ENCODE data around the gene ASIC4. TPM values are rescaled to one million over a fixed set of nuclear protein-coding genes. Genes with fewer than 3 reads are reported as not detected.

ASIC4 gene
- total RNA-seq, 1 donor from 2014 or later = not detected

DNA sequence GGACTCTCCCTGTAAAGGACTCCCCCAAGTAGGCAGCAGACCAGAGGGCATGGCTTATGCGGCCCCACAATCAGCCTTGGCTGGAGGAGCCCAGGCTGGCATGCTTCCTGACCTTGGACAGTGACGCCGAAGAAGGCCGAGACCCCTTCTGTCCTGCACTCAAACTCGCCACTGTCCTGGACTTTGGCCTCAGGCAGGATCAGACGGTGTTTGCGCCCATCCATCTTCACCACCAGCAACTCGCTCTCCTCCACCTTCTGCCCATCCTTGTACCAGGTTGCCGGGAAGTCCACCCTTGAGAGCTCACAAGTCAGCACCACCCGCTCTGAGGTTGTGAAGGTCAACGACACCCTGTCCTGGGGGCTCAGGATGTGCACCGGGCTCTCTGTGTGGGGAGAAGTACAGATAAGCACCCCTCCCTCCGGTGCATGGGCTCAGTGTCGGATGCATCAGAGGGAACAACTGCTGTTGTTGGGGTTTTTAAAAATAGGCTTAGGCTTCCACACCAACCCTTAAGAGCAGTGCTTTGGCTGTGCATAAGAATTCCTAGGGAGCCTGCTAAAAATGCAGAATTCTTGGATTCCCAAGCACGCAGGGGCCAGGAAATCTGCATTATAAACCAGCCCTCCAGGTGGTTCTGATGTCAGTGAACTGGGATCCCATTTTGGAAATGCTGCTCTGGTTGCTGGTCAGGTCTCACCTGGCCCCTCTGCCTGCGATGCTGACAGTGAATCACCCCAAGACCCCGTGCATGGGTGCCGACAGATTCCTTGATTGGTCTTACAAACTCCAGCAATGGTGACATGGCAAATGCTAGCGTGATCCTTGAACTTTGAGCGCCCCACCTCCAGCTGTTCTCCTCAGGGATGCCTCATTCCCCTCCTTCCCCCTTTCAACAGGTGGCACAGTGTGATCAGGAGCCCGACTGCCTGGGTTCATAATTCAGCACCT, 51.1 kb downstream of the ASIC4 start:
- intact Hi-C loops (cut with micrococcal nuclease) = no loop called here

DNA sequence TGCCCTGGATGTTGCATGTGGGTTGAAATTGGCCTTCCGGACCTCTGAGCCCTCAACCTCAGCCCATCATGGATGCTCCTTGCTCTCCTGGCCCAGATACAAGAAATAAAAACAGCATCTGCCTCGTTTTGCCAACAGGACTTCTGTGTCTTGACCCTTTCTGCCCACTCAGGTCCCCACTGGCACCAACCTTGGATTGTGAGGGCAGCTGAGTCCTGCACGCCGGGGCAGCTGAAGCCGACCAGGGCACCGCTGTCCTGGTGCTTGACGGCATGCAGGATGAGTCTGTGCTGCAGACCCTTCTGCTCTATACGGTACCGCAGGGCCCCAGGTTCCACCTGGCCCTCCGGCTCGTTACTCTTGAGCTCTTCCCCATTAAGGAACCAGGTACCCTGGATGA, 52.4 kb downstream of the ASIC4 start:
- intact Hi-C loops (cut with micrococcal nuclease) = no loop called here

DNA sequence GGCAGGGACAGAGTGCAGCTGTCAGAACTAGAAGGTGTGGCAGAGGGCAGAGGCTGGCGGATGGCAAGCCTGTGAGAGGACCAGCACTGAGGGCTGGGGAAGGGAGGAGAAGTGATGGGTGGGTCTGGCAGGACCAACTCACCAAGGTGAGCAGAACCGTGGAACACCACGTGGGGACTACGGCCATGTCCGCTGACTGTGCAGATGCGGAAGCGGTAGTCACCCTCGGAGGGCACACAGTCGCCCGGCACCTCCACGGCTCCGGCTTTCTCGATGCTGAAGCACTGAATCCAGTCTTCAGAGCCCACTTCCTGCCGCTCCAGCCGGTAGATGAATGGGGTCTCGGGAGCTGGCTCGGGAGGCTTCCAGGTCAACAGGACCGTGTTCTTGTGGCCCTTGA, 52.8 kb downstream of the ASIC4 start:
- intact Hi-C loops (cut with micrococcal nuclease) = no loop called here

DNA sequence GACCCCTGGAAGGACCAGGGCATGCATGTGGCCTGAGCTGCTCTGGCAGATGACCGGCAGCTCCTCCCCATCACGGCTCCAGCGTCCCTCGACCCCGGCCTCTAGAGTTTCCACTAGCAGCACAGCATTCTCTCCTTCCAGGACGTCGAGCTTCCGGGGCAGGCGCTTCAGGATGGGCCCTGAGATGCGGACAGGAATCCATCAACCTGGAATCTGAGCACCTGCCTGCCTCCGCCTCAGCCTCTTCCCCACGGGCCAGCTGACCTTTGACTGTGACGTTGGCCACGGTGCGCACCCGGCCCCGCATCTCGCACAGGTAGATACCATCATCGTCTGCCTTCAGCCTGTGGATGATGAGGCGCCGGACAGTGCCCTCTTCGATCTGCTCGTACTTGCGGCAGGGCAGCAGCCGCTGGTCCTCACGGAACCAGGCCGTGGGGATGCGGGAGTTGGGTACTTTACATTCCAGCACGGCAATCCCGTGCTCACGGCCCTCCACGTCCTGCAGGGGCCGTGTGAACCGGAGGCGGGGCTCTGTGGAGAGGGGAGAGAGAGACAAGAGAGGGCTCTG, 53.6 kb downstream of the ASIC4 start:
- intact Hi-C loops (cut with micrococcal nuclease) = no loop called here

DNA sequence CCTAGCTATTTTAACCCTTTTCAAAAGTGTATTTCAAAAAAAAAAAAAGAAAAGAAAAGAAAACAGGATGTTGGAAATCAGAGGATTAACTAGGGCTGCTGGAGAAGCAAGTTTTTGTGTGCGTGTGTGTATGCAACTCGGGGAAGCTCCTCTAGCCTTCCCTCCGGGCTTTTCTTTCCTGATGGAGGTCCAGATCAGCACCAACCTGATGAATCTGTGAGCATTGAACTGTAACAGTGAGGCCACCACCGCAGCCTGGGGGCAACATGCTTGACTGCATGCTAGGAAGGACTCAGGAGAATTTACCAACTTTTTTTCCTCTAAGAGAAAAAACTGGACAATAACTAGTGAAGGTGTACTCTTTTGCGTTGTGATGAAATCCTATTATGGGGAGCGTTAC, 54.8 kb downstream of the ASIC4 start:
- intact Hi-C loops (cut with micrococcal nuclease) = no loop called here

DNA sequence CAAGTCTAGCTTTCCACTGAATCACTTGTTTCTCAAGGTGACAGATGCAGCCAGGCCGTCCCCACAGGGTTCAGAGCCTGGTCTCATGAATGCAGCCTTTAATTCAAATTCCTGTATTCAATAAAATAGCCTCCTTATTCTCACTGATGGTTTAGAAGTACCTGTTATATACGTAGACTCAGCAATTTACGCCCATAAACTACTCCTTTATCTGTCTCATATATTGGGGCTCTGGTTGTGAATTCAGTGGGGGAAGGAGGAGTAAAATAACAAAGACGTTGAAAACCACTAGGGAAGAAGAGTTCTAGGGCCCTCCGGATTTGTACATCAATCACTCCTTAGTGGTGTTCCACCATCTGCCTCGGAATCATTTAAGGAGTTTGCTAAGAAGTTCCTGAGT, 55.4 kb downstream of the ASIC4 start:
- intact Hi-C loops (cut with micrococcal nuclease) = no loop called here

DNA sequence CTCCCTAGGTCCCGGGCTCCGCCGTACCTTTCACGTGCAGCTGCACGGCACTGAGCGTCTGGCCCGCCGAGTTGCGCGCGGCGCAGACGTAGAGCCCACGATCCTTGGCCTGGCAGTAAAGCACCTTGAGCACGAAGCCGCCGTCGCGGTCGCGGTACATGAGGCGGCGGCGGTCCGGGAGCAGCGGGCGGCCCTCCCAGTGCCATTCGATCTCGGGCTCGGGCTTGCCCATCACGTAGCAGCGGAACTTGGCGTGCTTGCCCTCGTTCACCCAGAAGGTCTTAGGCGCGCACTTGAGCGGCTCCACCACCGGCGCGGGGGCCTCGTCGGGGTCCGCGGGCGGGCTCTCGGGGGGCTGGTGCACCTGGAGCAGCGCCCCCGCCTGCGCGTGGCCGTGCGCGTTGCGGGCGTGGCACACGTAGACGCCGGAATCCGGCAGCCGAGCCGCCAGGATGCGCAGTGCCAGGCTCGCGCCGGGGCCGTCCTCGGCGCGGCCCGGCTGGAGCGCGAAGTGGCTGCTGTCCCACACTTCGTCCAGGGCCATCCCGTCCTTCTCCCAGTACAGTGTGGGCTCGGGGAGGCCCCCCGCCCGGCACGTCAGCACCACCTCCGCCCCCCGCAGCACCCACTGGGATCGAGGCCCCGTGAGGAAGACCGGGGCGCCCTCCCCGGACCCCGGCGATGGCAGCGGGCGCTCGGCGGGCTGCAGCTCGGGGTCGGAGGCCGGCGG, 56.1 kb downstream of the ASIC4 start:
- intact Hi-C loops (cut with micrococcal nuclease) = no loop called here

DNA sequence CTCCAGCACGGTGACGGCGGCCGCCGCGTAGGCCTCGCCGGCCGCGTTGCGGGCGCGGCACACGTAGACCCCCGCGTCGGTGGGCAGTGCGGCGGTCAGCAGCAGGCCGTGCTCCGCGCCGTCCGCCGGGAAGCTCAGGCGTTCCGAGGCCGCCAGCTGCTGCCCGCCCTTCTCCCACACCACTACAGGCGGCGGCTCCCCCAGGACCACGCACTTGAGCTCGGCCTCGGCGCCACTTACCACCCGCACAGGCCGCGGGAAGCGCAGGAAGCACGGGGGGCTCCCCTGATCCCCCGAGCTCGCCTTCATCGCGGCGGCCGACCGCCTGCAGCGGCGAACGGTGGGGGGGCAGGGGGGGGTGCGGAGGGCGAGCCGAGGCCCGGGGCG, 56.6 kb downstream of the ASIC4 start:
- intact Hi-C loops (cut with micrococcal nuclease) = no loop called here

DNA sequence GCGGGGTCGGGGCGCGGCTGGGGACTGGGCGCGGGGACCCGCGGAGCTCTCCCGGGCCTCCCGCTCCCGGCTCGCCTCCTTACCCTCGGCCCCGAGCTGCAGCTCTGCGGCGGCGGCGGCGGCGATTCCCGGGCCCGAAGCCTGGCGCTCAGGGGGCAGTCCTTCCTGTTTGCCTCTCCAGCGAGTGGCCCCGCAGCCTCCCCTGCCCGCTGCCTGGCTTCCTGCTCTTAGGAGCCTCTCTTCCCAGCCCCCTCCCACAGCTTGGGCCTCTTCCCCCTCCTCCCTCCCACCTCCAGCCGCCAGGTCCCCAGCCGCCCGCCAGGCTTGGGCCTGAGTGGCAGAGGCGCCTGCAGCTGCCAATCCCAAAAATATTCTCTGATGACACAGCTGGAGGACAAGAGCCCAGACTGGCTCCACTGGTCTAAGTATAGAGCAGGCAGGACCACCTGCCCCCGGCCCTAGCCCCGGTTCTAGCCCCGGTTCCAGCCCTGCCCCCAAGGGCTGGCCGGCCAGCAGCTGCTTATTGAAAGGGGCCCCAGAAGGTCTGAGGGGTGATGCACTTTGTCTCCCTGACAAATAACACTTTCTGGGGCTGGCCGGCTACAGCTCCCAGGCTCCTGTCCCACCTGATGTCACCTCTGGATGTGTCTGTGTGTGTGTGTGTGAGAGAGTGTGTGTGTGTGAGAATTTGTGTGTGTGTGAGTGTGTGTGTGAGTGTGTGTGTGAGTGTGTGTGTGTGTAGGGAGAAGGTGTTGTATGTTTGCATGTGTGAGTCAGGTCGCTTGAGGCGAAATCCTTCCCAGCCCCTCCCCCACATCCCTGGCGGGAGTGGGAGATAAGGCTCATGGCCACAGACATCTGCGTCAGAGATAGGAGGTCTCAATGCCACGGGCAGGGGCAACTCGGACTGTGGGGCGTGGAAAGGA, 57.3 kb downstream of the ASIC4 start, which contains the start of gene OBSL1:
Gene OBSL1, minus strand, starts transcription at position 229 of the 926 bp plus-strand sequence. CDS start 307 bp downstream, outside the sequence.
- intact Hi-C loops (cut with micrococcal nuclease) = no loop called here

DNA sequence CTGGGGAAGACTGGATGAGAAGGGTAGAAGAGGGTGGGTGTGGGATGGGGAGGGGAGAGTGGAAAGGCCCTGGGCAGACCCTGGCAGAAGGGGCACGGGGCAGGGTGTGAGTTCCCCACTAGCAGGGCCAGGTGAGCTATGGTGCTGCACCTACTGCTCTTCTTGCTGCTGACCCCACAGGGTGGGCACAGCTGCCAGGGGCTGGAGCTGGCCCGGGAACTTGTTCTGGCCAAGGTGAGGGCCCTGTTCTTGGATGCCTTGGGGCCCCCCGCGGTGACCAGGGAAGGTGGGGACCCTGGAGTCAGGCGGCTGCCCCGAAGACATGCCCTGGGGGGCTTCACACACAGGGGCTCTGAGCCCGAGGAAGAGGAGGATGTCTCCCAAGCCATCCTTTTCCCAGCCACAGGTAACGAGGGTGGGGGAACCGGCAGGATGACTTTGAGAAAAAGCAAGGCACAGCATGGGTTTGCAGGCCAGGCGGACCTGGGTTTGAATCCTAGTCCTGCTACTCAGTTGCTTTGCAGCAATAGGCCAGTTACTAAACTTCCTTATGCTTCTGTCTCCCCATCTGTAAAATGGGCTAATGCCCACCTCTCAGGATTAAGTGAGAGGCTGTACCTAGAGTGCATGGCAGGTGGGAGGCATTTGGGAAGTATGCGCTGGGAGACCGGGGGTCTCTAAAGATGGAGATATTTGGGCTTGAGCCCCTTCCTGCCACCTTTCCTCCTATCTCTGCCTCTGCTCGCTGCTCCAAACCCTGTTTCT, 58.1 kb downstream of the ASIC4 start, which contains the start of gene INHA:
Gene INHA, plus strand, starts transcription at position 74 of the 765 bp plus-strand sequence. Its CDS starts 65 bp downstream, at position 139.
- intact Hi-C loops (cut with micrococcal nuclease) = no loop called here

DNA sequence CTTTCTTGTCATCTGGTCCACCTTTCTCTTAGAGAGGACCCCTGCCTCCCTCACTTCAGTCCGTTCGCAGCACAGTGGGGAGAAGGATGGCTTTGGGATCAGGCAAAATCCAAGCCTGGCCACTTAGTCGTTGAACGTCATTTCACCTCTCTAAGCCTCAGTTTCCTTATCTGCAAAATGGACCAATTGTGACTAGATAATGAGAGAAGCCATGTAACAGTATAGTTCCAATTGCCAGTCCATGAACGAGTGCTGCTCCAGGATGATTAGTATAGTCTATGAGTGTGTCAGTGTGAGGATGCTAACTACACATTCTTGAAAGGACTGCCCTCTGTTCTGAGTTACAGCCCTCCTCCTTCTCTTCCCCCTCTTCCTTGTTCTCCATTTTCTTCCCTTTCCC, 58.9 kb downstream of the ASIC4 start:
- intact Hi-C loops (cut with micrococcal nuclease) = no loop called here

DNA sequence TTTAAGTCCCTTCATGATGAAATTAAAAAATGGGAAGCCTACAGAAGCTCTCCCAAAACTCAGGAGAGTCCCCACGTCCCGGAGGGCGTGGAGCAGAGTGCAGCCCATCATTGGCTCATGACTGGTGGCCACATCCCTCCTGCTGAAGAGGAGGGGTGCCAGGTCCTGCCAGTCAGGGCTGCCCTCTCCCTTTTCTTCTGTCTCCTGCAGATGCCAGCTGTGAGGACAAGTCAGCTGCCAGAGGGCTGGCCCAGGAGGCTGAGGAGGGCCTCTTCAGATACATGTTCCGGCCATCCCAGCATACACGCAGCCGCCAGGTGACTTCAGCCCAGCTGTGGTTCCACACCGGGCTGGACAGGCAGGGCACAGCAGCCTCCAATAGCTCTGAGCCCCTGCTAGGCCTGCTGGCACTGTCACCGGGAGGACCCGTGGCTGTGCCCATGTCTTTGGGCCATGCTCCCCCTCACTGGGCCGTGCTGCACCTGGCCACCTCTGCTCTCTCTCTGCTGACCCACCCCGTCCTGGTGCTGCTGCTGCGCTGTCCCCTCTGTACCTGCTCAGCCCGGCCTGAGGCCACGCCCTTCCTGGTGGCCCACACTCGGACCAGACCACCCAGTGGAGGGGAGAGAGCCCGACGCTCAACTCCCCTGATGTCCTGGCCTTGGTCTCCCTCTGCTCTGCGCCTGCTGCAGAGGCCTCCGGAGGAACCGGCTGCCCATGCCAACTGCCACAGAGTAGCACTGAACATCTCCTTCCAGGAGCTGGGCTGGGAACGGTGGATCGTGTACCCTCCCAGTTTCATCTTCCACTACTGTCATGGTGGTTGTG, 60.4 kb downstream of the ASIC4 start:
- intact Hi-C loops (cut with micrococcal nuclease) = no loop called here

DNA sequence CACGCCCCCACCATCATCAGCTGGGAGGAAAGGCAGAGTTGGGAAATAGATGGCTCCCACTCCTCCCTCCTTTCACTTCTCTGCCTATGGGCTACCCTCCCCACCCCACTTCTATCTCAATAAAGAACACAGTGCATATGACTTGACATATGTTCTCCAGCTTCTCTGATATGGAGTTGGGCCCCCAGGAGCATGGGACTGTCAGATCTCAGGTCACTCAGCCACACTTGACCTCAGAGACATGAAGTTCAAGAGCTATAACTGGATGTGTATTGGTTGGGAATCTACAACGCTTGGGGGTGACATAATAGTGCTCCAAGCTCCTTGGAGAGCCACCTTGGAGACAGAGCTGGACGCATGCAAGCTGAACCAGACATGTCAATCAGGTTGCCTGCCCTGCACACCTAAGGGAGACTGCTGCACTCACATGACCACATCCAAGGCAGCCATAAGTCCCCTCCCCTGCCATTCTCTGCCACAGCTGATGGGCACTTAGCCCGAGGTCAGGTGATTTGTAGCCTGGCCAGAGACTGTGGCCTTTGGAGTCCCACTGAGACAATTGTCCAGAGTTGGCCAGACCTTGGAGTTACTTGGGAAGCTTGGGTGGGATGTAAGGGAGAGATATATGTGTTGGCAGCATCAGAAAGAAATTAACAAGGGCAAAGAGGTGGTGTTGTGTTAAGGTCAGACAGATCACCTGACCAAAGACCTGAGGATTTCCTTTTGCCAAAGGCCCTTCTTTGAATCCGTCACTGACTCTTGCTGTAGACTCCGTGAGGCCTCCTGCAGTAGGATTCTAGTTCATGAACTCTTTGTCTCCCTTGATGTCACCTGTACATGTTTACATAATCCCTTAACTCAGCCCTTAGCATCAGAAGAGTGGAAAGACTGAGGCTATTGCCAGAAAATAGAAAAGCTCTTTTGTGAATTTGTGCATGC, 61.6 kb downstream of the ASIC4 start:
- intact Hi-C loops (cut with micrococcal nuclease) = no loop called here

DNA sequence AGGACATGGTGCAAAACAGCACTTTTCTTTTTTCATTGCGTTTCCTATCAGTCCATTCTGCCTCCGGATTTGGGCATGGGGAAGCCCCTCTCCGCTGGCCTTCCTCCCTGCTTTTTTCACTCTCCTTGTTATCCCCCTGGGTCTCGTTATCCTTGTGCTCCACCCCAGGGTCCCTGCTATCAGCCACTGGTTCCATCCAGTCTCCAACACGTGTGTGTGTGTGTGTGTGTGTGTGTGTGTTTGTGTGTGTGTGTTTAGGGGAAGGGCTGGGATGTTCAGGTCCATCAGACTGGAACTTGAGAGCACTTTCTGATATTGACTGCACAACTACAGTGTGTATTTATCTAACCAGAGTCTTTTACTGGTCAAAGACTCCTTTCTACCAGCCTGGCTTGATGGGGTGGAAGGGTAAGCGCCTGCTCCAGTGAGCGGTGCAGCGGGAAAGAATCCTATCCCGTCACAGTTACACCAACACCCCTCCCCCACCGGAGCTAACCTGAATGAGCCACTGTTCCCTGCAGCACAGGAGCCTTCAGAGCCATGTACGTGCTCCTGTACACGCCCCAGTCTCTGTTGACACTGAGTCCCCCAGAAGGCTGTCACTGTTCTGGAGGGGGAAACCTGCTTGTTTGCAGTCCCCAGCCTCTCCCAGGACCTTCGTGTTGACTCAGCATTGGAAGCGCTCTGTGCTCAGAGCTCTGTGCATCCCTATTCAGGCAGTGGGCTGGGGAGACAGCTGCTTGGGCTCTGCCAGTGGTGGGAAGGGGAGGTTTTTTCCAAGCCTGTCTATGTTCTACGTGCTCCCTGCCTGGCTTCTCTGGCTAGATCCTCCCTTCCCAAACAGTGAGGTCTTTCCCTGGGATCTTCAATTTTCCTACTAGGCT, 62.5 kb downstream of the ASIC4 start:
- intact Hi-C loops (cut with micrococcal nuclease) = no loop called here

DNA sequence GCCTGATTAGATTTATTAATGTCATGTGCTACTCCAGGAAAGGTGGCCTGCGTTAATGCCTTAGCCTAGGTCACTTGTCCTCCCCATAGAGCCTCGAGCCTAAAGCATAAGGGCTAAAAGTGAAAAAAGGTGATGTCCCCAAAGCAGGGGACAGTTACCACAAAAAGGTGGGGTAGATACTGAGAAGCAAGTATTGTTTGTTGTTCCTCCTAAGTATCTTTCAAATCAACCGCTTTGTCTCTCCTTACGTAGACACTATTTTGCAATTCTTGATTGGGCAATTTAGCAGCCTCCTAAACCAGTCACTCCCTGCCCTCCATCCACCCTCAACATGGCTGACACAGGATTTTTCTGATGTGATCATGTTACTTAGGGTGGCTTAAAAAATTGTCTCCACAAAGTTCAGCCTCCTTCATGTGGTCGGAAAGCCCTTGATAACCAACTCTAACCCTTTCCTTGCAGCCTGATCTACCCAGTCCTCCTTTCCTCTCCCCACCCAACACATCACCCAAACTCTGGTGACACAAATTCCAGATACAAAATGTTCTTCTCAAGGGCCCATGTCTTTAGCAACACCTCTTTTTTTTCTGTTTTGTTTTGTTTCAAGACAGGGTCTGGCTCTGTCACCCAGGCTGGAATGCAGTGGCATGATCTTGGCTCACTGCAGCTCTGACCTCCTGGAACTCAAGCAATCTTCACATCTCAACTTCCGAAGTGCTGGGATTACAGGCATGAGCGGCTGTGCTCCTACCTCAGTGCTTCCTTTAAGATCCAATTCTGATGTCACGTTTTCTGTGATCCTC, 64.7 kb downstream of the ASIC4 start:
- intact Hi-C loops (cut with micrococcal nuclease) = no loop called here

DNA sequence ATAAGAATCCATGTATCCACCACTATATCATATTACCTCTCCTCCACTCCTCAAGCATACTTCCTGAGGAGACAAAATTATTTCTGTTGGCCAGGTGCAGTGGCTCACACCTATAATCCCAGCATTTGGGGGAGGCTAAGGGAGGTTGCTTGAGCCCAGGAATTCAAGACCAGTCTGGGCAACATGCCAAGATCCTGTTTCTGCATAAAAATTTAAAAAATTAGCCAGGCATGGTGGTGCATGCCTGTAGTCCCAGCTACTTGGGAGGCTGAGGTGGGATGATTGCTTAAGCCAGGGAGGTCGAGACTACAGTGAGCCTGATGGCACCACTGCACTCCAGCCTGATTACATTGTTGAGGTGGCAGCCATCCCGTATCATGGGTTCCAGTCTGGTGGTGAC, 67.1 kb downstream of the ASIC4 start:
- intact Hi-C loops (cut with micrococcal nuclease) = no loop called here

Measured in T-helper 1 cell treated with Interleukin-12 subunit alpha and Interleukin-12 subunit beta and Interleukin-4 antibody, amounts not matched to agents 30 ng/mL and 1 ng/mL, for 36 hours (primary cell).